Measurements from ENCODE around the gene DCDC2C. TPM values are rescaled to one million over a fixed set of nuclear protein-coding genes. Genes with fewer than 3 reads are reported as not detected.

The DCDC2C gene
- total and polyA plus RNA-seq, 2 of the 4 experiments (the other 2 are of a cell fraction), result not detected

GRCh38 chr2:3777966-3778365, 74.6 kb downstream of the DCDC2C start:
- in situ Hi-C loops (cut with MboI; ENCODE audit: low sequenced_read_pairs), result no loop called here
- no peak for ATAC-seq (ENCODE audit: low read depth)
- POLR2A ChIA-PET (ENCODE audit: unreplicated experiment), result no interaction called here

More at GRCh38 chr2:3777966-3778365, 74.6 kb downstream of the DCDC2C start:
- Histone ChIP-seq H3K9ac (ENCODE audit: low read depth, low read length) (no peak overlapping the region), H3K4ac (ENCODE audit: low read depth, low read length) (no peak overlapping the region), H2BK5ac (ENCODE audit: low read depth, low read length, poor library complexity, severe bottlenecking) (no peak overlapping the region), H3K27ac (ENCODE audit: insufficient read depth, low read length) (no peak overlapping the region), H3K14ac (replicated peaks; ENCODE audit: low read depth, low read length) (no peak overlapping the region), H3K36me3 (ENCODE audit: control insufficient read depth, insufficient read depth, low read length) (no peaks in the 10 kb centered on the region), H2BK15ac (ENCODE audit: low read depth, low read length) (no peak overlapping the region), H2AFZ (replicated peaks; ENCODE audit: low read length, poor library complexity) (no peak overlapping the region), H2BK120ac (ENCODE audit: low read depth, low read length) (no peak overlapping the region), H3K79me1 (ENCODE audit: low read depth in 1 of 2, low read length in 2 of 2) (no peaks in the 10 kb centered on the region), H3K23ac (ENCODE audit: low read depth, low read length) (no peak overlapping the region), H3K18ac (ENCODE audit: low read depth, low read length) (no peak overlapping the region), H3K4me2 (ENCODE audit: low read depth, low read length) (no peak overlapping the region), H3K27me3 (ENCODE audit: control insufficient read depth, insufficient read depth, low read length) (no peaks in the 10 kb centered on the region), H2AK5ac (ENCODE audit: low read depth, low read length) (no peak overlapping the region), H3K56ac (ENCODE audit: extremely low read depth, insufficient read depth, low read length) (no peak overlapping the region), H3K9me3 (ENCODE audit: control insufficient read depth, insufficient read depth, low read length) (no peaks in the 10 kb centered on the region), H4K20me1 (ENCODE audit: insufficient read depth, low read length) (no peaks in the 10 kb centered on the region), H4K8ac (ENCODE audit: low read depth in 2 of 2, low read length in 2 of 2) (no peak overlapping the region), H4K5ac (ENCODE audit: low read depth, low read length) (no peak overlapping the region), H4K91ac (ENCODE audit: insufficient read depth, low read depth, low read length) (no peak overlapping the region), H3K9me1 (ENCODE audit: insufficient read depth, low read length) (no peaks in the 10 kb centered on the region), H3K4me3 (ENCODE audit: insufficient read depth, low read depth, low read length) (no peak overlapping the region), H3K4me1 (ENCODE audit: control insufficient read depth, insufficient read depth, low read length) (no peaks in the 10 kb centered on the region; the same call in 1 of the 2 replicates), H2AK9ac (replicated peaks; ENCODE audit: low read depth, low read length, poor library complexity) (no peak overlapping the region), H2BK20ac (ENCODE audit: low read depth, low read length) (no peak overlapping the region)
- WGBS, 2 experiments (ENCODE audit: extremely low coverage in 2 of 2, insufficient read length in 1 of 2), result no CpG with 5 or more reads among the region's 11 CpGs
- dilution Hi-C loops (cut with HindIII; ENCODE audit: low sequenced_read_pairs, unreplicated experiment), result no loop called here
- no peak for DNase-seq
- no TSS peak for BruUV-seq (replicated peaks)
- CTCF ChIA-PET, result no interaction called here
- TF ChIP-seq NFE2L2 (IDR thresholded peaks at IDR 0.05; ENCODE audit: low read depth, low read length) (no peak), CHD1 (IDR thresholded peaks at IDR 0.05; ENCODE audit: low read depth, low read length) (no peak), POLR2A (IDR thresholded peaks at IDR 0.05; ENCODE audit: low read depth, low read length) (no peak), MXI1 (IDR thresholded peaks at IDR 0.05; ENCODE audit: borderline replicate concordance, low read depth, low read length) (no peak), RAD21 (IDR thresholded peaks at IDR 0.05; ENCODE audit: low read length) (no peak), RFX5 (IDR thresholded peaks at IDR 0.05; ENCODE audit: low read depth, low read length) (no peak), MAZ (IDR thresholded peaks at IDR 0.05; ENCODE audit: borderline replicate concordance, low read depth, low read length) (no peak), FOS (IDR thresholded peaks at IDR 0.05; ENCODE audit: low read depth, low read length) (no peak), BHLHE40 (IDR thresholded peaks at IDR 0.05; ENCODE audit: low read depth, low read length) (no peak), MAFK (IDR thresholded peaks at IDR 0.05; ENCODE audit: low read depth, low read length) (no peak), CEBPB (IDR thresholded peaks at IDR 0.05; ENCODE audit: low read depth, low read length) (no peak), SMC3 (IDR thresholded peaks at IDR 0.05; ENCODE audit: low read depth, low read length) (no peak), RCOR1 (IDR thresholded peaks at IDR 0.05; ENCODE audit: insufficient replicate concordance, low read length) (no peak)
- TF ChIP-seq, protein P1, sequence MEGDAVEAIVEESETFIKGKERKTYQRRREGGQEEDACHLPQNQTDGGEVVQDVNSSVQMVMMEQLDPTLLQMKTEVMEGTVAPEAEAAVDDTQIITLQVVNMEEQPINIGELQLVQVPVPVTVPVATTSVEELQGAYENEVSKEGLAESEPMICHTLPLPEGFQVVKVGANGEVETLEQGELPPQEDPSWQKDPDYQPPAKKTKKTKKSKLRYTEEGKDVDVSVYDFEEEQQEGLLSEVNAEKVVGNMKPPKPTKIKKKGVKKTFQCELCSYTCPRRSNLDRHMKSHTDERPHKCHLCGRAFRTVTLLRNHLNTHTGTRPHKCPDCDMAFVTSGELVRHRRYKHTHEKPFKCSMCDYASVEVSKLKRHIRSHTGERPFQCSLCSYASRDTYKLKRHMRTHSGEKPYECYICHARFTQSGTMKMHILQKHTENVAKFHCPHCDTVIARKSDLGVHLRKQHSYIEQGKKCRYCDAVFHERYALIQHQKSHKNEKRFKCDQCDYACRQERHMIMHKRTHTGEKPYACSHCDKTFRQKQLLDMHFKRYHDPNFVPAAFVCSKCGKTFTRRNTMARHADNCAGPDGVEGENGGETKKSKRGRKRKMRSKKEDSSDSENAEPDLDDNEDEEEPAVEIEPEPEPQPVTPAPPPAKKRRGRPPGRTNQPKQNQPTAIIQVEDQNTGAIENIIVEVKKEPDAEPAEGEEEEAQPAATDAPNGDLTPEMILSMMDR (conservative IDR thresholded peaks at IDR 0.05; ENCODE audit: low read depth, low read length), result no peak
- TF ChIP-seq, protein P2, sequence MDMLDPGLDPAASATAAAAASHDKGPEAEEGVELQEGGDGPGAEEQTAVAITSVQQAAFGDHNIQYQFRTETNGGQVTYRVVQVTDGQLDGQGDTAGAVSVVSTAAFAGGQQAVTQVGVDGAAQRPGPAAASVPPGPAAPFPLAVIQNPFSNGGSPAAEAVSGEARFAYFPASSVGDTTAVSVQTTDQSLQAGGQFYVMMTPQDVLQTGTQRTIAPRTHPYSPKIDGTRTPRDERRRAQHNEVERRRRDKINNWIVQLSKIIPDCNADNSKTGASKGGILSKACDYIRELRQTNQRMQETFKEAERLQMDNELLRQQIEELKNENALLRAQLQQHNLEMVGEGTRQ (IDR thresholded peaks at IDR 0.05; ENCODE audit: low read depth, low read length), result no peak
- TF ChIP-seq, protein P3, sequence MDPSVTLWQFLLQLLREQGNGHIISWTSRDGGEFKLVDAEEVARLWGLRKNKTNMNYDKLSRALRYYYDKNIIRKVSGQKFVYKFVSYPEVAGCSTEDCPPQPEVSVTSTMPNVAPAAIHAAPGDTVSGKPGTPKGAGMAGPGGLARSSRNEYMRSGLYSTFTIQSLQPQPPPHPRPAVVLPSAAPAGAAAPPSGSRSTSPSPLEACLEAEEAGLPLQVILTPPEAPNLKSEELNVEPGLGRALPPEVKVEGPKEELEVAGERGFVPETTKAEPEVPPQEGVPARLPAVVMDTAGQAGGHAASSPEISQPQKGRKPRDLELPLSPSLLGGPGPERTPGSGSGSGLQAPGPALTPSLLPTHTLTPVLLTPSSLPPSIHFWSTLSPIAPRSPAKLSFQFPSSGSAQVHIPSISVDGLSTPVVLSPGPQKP (IDR thresholded peaks at IDR 0.05; ENCODE audit: borderline replicate concordance, low read depth, low read length), result no peak
- intact Hi-C loops (cut with micrococcal nuclease), result no loop called here
